ENCODE measurements around the gene ACTG2.

- TF ChIP-seq EZH2 (IDR thresholded peaks at IDR 0.05; ENCODE audit: insufficient read depth, poor library complexity, severe bottlenecking) (no peak), EZH2phosphoT487 (IDR thresholded peaks at IDR 0.05; ENCODE audit: insufficient read depth, low read depth) (no peak)
These were observed 6.5 kb upstream of the ACTG2 start for GRCh38 chr2:73886357-73886756.
